ENCODE measurements around the gene WASHC3.

Gene WASHC3

GRCh38 chr12:102063069-102063468 is 1.3 kb upstream of the WASHC3 start:
- H3K4me3 ChIP-seq (ENCODE audit: low read depth, low read length), result no peak overlapping the region
- no peak for DNase-seq (ENCODE audit: low read depth)
- TF ChIP-seq, protein P1, sequence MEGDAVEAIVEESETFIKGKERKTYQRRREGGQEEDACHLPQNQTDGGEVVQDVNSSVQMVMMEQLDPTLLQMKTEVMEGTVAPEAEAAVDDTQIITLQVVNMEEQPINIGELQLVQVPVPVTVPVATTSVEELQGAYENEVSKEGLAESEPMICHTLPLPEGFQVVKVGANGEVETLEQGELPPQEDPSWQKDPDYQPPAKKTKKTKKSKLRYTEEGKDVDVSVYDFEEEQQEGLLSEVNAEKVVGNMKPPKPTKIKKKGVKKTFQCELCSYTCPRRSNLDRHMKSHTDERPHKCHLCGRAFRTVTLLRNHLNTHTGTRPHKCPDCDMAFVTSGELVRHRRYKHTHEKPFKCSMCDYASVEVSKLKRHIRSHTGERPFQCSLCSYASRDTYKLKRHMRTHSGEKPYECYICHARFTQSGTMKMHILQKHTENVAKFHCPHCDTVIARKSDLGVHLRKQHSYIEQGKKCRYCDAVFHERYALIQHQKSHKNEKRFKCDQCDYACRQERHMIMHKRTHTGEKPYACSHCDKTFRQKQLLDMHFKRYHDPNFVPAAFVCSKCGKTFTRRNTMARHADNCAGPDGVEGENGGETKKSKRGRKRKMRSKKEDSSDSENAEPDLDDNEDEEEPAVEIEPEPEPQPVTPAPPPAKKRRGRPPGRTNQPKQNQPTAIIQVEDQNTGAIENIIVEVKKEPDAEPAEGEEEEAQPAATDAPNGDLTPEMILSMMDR (IDR thresholded peaks at IDR 0.05; ENCODE audit: low read depth, low read length, missing control alignments), result no peak
- in situ Hi-C loops (cut with HindIII; ENCODE audit: low sequenced_read_pairs), result no loop called here

DNA sequence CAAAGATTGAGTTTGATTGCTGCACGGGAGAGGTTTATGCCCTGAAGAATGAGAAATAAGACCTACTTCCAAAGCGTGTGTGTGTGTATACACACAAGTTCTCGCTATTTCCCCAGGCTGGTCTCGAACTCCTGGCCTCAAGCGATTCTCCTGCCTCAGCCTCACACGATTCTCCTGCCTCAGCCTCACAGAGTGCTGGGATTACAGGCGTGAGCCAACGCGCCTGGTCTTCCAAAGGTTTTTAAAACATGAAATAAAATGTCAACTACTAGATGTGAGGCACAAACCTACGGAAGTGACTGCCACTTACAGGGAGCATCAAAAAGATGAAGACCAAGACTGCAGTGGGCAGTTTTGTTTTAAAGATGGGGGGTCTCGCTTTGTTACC is 622 bp upstream of the WASHC3 start:
- TF ChIP-seq, protein P1 (IDR thresholded peaks at IDR 0.05; ENCODE audit: low read depth, low read length, missing control alignments), result no peak
- no peak for DNase-seq (ENCODE audit: low read depth)
- peak overlapping the region; percentile 87 for H3K4me3 ChIP-seq (ENCODE audit: low read depth, low read length)
- in situ Hi-C loops (cut with HindIII; ENCODE audit: low sequenced_read_pairs), result no loop called here

DNA sequence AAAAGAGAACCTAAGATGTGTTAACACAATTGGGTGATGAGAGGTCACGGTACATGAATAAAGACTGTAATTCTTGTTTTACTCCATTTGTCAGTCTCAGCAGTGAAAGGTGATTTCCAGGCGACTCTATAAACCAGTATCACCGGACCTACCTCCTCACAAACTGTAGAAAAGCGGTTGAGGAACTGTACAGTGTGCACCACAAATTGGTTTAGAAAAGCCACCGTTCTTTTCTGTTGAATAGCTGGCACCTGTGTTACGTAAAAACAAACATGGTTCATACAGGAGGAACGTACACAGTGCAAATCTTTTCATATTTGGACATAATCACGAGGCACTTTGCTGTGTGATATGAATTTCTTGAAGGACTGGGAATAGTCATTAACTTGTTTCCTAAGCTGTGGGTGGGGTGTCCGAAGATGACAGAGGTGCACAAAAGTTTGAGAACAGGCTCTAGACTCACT is 663 bp downstream of the WASHC3 start:
- TF ChIP-seq, protein P1 (IDR thresholded peaks at IDR 0.05; ENCODE audit: low read depth, low read length, missing control alignments), result no peak
- peak overlapping the region; percentile 87 for H3K4me3 ChIP-seq (ENCODE audit: low read depth, low read length)
- in situ Hi-C loops (cut with HindIII; ENCODE audit: low sequenced_read_pairs), result no loop called here
- DNase-seq (ENCODE audit: low read depth), result no peak

- no peak for DNase-seq (ENCODE audit: low read depth)
- in situ Hi-C loops (cut with HindIII; ENCODE audit: low sequenced_read_pairs), result no loop called here
- H3K4me3 ChIP-seq (ENCODE audit: low read depth, low read length), result no peak overlapping the region
- TF ChIP-seq, protein P1 (IDR thresholded peaks at IDR 0.05; ENCODE audit: low read depth, low read length, missing control alignments), result no peak
These were observed 2.4 kb downstream of the WASHC3 start for GRCh38 chr12:102059343-102059742.

GRCh38 chr12:102054345-102054744 is 7.4 kb downstream of the WASHC3 start:
- in situ Hi-C loops (cut with HindIII; ENCODE audit: low sequenced_read_pairs), result no loop called here
- TF ChIP-seq, protein P1 (IDR thresholded peaks at IDR 0.05; ENCODE audit: low read depth, low read length, missing control alignments), result no peak
- DNase-seq (ENCODE audit: low read depth), result no peak
- no peak overlapping the region for H3K4me3 ChIP-seq (ENCODE audit: low read depth, low read length)

DNA sequence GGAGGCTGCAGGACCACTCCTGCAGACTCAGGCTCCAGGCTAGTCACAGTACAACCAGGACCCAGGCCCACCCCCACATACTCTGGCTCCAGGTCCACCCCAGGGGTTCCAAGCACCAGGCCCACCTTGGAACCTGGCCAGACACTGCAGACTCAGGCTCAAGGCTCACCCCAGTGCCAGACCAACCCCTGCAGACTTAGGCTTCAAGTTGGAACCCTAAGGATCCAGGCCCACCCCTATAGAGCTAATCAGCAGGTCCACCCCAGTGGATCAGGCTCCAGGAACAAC is 8.8 kb downstream of the WASHC3 start:
- DNase-seq (ENCODE audit: low read depth), result no peak
- no peak overlapping the region for H3K4me3 ChIP-seq (ENCODE audit: low read depth, low read length)
- in situ Hi-C loops (cut with HindIII; ENCODE audit: low sequenced_read_pairs), result no loop called here
- TF ChIP-seq, protein P1 (IDR thresholded peaks at IDR 0.05; ENCODE audit: low read depth, low read length, missing control alignments), result no peak

Measured in astrocyte of the cerebellum (primary cell).